Upper lobe of right lung (tissue), 1 donor: ENCODE measurements around the gene FAM193B. TPM values are rescaled to one million over a fixed set of nuclear protein-coding genes. Genes with fewer than 3 reads are reported as not detected.

ENCODE experiments used
- ATAC-seq: fragments of 200-7000 bp; cut with Tn5 transposase; one replicate; pipeline ENCODE4 v1.9.1; 2020; ENCODE audit warnings: mild to moderate bottlenecking, moderate library complexity
- DNase-seq: peaks from one replicate; pipeline ENCODE4 v3.0.0-alpha.2; 2020
- H3K27ac ChIP-seq: fragments of 200-600 bp; one replicate; pipeline ENCODE4 v1.8.0; 2022
- H3K27me3 ChIP-seq: fragments of 200-600 bp; one replicate; pipeline ENCODE4 v1.8.0; 2022; ENCODE audit warnings: mild to moderate bottlenecking
- H3K36me3 ChIP-seq: fragments of 200-600 bp; one replicate; pipeline ENCODE4 v1.8.0; 2022
- H3K4me1 ChIP-seq: fragments of 200-600 bp; one replicate; pipeline ENCODE4 v1.8.0; 2022
- H3K4me3 ChIP-seq: fragments of 200-600 bp; one replicate; pipeline ENCODE4 v1.8.0; 2022; ENCODE audit warnings: mild to moderate bottlenecking
- H3K9me3 ChIP-seq: fragments of 200-600 bp; one replicate; pipeline ENCODE4 v1.8.0; 2022
- intact Hi-C: fragments of 100-400 bp; cut with DNase I; formaldehyde crosslinking; loops from one replicate; pipeline ENCODE4 v1.11.0; 2022
- total RNA-seq: library from RNA; stranded (reverse); fragmentation: NEBNext Ultra II Directional; extraction: Animal tissue kit (Norgen Biotek cat#: 25700); gene quantifications from one replicate; pipeline ENCODE4 v1.2.1, GENCODE V29; 2021
- TF ChIP-seq, protein P1 (sequence below): fragments of 200-600 bp; IDR thresholded peaks from one replicate; pipeline ENCODE4 v1.8.0; 2022; ENCODE audit warnings: antibody characterized with exemption
- donor health status: DM: no; HTN: yes; CAD: no; lungs with severe emphysema.

Gene FAM193B
- total RNA-seq, 1 donor from 2014 or later, result 76.3 TPM

DNA sequence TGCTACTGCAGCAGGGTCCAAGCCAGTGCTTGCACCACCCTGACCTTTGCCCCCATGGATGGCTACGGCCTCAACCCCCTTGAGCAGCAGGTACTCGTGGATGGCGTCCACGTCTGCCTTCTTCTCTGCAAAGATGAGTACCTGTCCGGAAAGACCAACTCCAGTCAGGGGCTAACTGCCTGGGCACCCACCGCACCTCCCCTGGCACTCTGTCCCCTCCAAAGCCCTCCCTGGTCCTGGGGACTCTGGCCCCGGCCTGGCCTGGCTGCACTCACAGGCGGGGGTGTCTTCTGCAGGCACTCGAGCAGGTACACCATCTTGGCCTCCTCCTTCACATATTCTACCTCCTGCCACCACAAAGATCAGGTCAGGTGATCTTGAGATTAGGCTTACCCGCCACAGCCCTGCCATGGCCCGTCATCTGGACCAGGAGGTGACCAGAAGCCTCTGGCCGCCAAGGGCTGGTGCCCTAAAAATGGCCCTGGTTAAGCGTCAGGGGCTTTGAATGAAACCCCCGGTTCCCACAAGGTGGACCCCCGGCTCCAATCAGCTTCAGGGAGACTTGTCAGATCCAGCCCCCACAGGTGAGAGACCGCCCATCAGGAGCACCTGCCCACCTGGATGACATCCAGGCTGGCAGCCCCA lies 41.5 kb downstream of the FAM193B start:
- peaks cover 55% of the 10 kb centered on the region for H3K36me3 ChIP-seq
- no peak for ATAC-seq

DNA sequence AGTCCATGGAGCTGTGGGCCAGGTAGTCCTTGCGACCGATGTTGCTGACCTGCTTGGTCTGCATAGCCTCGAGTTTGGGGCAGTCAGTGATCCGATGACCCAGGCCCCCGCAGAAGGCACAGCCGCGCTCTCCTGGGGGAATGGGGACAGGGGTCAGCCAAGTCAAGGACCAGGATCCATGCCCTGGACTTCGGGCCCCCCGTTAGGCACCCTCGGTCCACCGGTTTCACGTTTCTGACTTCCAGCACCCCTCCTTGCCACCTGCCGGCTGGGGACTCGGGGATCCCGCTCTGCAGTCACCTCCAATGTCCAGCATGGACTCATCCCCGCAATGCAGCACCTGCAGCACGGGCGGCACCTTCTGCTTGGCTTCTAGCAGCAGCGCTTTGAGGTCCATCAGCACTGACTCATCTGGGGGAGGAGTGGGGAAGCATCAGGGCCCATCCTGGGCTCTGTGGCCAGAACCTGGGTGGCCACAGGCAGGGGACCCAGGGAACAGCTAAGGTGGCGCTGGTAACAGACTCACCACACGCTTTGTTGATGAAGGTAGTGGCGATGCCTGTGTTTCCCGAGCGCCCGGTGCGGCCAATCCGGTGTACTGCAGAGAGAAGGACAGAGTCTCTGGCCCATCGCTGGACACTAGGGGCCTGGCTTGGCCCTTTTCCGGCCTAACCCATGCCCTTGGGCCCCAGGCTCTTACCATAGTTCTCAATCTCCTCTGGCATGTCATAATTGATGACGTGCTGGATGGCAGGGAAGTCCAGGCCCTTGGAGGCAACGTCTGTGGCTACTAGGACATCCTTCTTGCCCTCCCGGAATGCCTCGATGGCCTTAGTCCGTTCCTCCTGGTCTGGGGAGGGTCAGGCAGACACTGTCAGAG lies 42.3 kb downstream of the FAM193B start:
- Histone ChIP-seq H3K27me3 (no peaks in the 10 kb centered on the region), H3K36me3 (peaks cover 55% of the 10 kb centered on the region), H3K4me3 (no peak overlapping the region), H3K9me3 (no peaks in the 10 kb centered on the region), H3K27ac (no peak overlapping the region), H3K4me1 (peaks cover 8% of the 10 kb centered on the region)
- TF ChIP-seq, protein P1, sequence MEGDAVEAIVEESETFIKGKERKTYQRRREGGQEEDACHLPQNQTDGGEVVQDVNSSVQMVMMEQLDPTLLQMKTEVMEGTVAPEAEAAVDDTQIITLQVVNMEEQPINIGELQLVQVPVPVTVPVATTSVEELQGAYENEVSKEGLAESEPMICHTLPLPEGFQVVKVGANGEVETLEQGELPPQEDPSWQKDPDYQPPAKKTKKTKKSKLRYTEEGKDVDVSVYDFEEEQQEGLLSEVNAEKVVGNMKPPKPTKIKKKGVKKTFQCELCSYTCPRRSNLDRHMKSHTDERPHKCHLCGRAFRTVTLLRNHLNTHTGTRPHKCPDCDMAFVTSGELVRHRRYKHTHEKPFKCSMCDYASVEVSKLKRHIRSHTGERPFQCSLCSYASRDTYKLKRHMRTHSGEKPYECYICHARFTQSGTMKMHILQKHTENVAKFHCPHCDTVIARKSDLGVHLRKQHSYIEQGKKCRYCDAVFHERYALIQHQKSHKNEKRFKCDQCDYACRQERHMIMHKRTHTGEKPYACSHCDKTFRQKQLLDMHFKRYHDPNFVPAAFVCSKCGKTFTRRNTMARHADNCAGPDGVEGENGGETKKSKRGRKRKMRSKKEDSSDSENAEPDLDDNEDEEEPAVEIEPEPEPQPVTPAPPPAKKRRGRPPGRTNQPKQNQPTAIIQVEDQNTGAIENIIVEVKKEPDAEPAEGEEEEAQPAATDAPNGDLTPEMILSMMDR, result no peak
- no peak for DNase-seq
- intact Hi-C loops, result no loop called here
- no peak for ATAC-seq

More for the DNA sequence above, 41.5 kb downstream of the FAM193B start:
- Histone ChIP-seq H3K27me3 (no peaks in the 10 kb centered on the region), H3K27ac (no peak overlapping the region), H3K4me1 (peaks cover 8% of the 10 kb centered on the region), H3K9me3 (no peaks in the 10 kb centered on the region), H3K4me3 (no peak overlapping the region)
- DNase-seq, result no peak
- intact Hi-C loops, result no loop called here
- TF ChIP-seq, protein P1, result no peak

DNA sequence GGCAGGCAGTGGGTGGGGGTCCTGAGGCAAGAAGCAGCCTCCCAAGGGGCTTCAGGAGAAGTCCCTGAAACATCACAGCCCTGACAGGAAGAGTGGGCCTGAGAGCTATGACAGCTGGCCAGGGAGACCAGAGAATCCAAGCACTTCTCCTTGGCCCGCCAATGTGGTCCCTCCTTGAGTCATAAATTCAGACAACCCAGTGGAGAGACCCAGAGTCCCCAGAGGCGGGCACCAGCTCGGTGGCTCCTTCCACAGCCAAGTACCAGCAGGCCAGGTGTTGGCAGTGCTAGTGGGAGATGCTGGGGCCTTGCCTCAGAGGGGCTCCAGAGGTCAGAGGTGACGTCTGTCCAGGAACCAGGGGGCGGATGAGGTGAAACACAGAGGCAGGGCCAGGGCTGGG lies 43.2 kb downstream of the FAM193B start:
- Histone ChIP-seq H3K36me3 (peaks cover 55% of the 10 kb centered on the region), H3K9me3 (no peaks in the 10 kb centered on the region), H3K4me3 (no peak overlapping the region), H3K27me3 (no peaks in the 10 kb centered on the region), H3K27ac (peak overlapping the region; percentile 65), H3K4me1 (peaks cover 8% of the 10 kb centered on the region)
- TF ChIP-seq, protein P1, result no peak
- intact Hi-C loops, result no loop called here
- no peak for DNase-seq
- no peak for ATAC-seq

DNA sequence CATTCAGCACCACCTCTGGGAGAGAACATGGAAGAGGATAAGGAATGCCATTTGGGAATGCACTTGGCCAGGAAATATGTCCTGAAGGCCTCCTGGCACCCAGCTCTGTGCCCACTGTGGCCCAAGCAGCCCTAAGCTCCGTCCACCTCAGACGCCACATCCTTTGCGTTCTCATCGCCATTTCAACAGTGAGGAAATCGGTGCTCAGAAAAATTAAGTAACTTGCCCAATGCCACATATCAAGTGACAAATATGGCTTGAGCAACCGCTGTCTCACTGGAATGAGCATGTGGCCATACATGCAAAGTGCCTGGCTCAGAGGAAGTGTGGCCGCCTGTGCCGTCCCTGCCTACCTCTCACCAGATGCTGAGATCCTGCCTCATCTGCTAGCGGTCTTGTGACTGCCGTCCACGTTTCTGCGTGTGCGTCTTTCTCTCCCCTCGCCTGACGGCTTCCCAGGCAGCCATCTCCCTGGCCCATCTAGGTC lies 43.8 kb downstream of the FAM193B start:
- Histone ChIP-seq H3K27me3 (no peaks in the 10 kb centered on the region), H3K9me3 (no peaks in the 10 kb centered on the region), H3K4me1 (peaks cover 4% of the 10 kb centered on the region), H3K27ac (peak overlapping the region; percentile 87), H3K36me3 (peaks cover 53% of the 10 kb centered on the region), H3K4me3 (no peak overlapping the region)
- DNase-seq (peak; percentile 85), ATAC-seq (peak; percentile 72)
- TF ChIP-seq, protein P1, result no peak
- intact Hi-C loops, result no loop called here

DNA sequence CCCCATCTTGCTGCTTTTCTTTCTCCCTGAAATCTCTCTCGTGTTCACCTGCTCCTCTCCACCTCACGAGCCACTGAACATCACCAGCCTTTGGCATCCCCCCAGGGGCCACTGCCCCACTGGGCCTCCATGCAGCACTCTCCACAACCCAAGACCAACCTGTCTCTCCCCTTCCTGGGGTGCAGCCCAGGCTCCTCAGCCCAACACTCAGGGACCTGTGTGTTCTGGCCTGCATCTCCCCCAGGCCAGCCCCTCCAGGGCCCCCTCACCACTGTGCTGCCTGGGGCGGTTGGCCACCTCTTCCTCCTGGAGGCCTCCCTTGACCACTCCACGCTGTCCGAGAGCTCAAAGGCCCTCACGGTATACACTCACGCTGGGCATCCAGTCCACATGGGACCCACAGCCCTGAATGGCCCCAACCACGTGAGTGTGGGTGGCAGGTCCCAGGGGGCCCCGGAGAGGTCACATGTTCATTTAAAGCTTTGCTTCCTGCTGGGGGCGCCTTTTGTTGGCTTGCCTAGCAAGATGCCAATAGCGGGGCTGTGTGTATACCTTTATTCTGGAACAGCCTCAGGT lies 44.3 kb downstream of the FAM193B start:
- no peaks in the 10 kb centered on the region for H3K9me3 ChIP-seq
- ATAC-seq (peak; percentile 12), DNase-seq (no peak)
- peak overlapping the region; percentile 59 for H3K4me3 ChIP-seq
- no peaks in the 10 kb centered on the region for H3K4me1 ChIP-seq
- intact Hi-C loops, result no loop called here
- H3K27ac ChIP-seq, result peak overlapping the region; percentile 87
- H3K36me3 ChIP-seq, result peaks cover 48% of the 10 kb centered on the region
- TF ChIP-seq, protein P1, result no peak
- H3K27me3 ChIP-seq, result no peaks in the 10 kb centered on the region
